ENCODE measurements around the gene SH3BP1. TPM values are rescaled to one million over a fixed set of nuclear protein-coding genes. Genes with fewer than 3 reads are reported as not detected.

SH3BP1 gene
- total and polyA plus RNA-seq, 4 donors: 14.8 to 20.2 (median 18.0) TPM

DNA sequence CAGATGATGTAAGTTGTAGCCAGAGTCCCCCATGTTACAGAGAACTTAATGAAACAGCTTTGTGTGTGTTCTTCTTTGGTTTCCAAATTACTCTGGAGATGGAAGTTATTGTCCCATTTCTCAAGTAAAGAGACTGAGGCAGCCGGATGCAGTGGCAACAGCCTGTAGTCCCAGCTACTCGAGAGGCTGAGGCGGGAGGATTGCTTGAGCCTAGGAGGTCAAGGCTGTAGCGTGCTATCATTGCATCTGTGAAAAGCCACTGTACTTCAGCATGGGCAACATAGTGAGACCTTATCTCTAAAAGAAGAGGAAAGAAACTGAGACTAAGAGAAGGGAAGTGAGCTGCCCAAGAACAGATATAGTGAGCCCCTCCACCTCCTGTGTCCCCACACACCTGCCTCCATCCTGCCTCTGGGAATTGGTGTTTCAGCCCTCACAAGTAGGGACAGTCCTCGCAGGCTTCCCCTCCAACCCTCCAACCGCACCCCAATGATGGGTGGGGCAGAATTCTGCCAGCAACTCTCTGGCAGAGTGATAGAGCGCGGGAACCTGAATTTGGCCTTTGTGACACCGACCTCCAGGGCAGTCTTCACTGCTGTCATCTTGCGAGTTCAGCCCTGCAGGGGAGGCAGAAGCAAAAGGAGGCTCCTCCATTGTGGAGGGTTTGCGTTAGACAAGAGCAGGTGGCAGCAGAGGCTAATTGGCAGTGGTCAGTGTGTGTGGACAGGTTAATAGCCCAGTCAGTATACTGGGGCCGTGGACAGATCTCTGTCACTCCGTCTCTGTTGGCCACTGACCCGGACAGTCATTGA is 20.6 kb downstream of the SH3BP1 start:
- Histone ChIP-seq H3K27me3 (ENCODE audit: control insufficient read depth in 3 of 3, insufficient read depth in 3 of 3, low read length in 2 of 3) (no peaks in the 10 kb centered on the region), H3K4me1 (ENCODE audit: control insufficient read depth in 5 of 5, insufficient read depth in 5 of 5, low read length in 5 of 5) (peaks cover 5 to 34% (median 15%) of the 10 kb centered on the region in 5 donors), H3K36me3 (ENCODE audit: control insufficient read depth in 4 of 4, insufficient read depth in 4 of 4, low read length in 4 of 4) (no peaks in the 10 kb centered on the region), H3K4me3 (no peak overlapping the region), H3K27ac (ENCODE audit: low read depth in 1 of 2, low read length in 1 of 2) (no peak overlapping the region), H3K9me3 (ENCODE audit: control insufficient read depth in 4 of 4, insufficient read depth in 3 of 4, low read length in 3 of 4) (no peaks in the 10 kb centered on the region), H3K9ac (ENCODE audit: insufficient read depth in 1 of 2, low read length in 2 of 2) (peak overlapping the region in 1 of 2 donors; percentile 40)
- TF ChIP-seq, protein P1, sequence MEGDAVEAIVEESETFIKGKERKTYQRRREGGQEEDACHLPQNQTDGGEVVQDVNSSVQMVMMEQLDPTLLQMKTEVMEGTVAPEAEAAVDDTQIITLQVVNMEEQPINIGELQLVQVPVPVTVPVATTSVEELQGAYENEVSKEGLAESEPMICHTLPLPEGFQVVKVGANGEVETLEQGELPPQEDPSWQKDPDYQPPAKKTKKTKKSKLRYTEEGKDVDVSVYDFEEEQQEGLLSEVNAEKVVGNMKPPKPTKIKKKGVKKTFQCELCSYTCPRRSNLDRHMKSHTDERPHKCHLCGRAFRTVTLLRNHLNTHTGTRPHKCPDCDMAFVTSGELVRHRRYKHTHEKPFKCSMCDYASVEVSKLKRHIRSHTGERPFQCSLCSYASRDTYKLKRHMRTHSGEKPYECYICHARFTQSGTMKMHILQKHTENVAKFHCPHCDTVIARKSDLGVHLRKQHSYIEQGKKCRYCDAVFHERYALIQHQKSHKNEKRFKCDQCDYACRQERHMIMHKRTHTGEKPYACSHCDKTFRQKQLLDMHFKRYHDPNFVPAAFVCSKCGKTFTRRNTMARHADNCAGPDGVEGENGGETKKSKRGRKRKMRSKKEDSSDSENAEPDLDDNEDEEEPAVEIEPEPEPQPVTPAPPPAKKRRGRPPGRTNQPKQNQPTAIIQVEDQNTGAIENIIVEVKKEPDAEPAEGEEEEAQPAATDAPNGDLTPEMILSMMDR (IDR thresholded peaks at IDR 0.05; ENCODE audit: control extremely low read depth, extremely low read depth): no peak
- no peak for ATAC-seq (ENCODE audit: insufficient read depth, low FRiP score)
- no peak for DNase-seq
- 82 to 85% methylated on average over 14 of the region's 14 CpGs for WGBS, 2 donors

DNA sequence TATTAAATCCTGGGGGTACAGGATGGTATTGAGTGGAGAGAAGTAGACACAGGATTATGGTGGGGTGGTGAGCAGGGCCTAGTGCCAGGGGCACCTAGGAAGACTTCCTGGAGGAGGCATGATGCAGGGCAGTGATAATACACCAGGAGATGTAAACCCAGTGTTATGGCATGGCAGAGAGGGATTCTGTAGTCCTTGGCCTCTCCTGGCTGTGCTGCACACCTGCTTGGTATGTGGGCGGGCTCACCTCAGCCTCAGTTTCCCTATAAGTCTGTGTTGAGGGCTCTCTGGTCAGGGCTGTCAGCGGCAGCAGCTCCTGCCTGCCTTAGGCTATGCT is 21.2 kb downstream of the SH3BP1 start:
- peaks cover 0 to 4% (median 0%) of the 10 kb centered on the region in 4 donors for H3K36me3 ChIP-seq (ENCODE audit: control insufficient read depth in 4 of 4, insufficient read depth in 4 of 4, low read length in 4 of 4)
- peak overlapping the region in 1 of 2 donors; percentile 68 for H3K27ac ChIP-seq (ENCODE audit: low read depth in 1 of 2, low read length in 1 of 2)
- H3K4me3 ChIP-seq: no peak overlapping the region
- peaks cover 5 to 34% (median 15%) of the 10 kb centered on the region in 5 donors for H3K4me1 ChIP-seq (ENCODE audit: control insufficient read depth in 5 of 5, insufficient read depth in 5 of 5, low read length in 5 of 5)
- no peaks in the 10 kb centered on the region for H3K9me3 ChIP-seq (ENCODE audit: control insufficient read depth in 4 of 4, insufficient read depth in 3 of 4, low read length in 3 of 4)
- WGBS, 2 donors: 84 to 93% methylated on average over 2 of the region's 2 CpGs
- TF ChIP-seq, protein P1 (IDR thresholded peaks at IDR 0.05; ENCODE audit: control extremely low read depth, extremely low read depth): no peak
- H3K27me3 ChIP-seq (ENCODE audit: control insufficient read depth in 3 of 3, insufficient read depth in 3 of 3, low read length in 2 of 3): no peaks in the 10 kb centered on the region
- no peak for DNase-seq
- H3K9ac ChIP-seq (ENCODE audit: insufficient read depth in 1 of 2, low read length in 2 of 2): peak overlapping the region in 1 of 2 donors; percentile 7
- no peak for ATAC-seq (ENCODE audit: insufficient read depth, low FRiP score)

DNA sequence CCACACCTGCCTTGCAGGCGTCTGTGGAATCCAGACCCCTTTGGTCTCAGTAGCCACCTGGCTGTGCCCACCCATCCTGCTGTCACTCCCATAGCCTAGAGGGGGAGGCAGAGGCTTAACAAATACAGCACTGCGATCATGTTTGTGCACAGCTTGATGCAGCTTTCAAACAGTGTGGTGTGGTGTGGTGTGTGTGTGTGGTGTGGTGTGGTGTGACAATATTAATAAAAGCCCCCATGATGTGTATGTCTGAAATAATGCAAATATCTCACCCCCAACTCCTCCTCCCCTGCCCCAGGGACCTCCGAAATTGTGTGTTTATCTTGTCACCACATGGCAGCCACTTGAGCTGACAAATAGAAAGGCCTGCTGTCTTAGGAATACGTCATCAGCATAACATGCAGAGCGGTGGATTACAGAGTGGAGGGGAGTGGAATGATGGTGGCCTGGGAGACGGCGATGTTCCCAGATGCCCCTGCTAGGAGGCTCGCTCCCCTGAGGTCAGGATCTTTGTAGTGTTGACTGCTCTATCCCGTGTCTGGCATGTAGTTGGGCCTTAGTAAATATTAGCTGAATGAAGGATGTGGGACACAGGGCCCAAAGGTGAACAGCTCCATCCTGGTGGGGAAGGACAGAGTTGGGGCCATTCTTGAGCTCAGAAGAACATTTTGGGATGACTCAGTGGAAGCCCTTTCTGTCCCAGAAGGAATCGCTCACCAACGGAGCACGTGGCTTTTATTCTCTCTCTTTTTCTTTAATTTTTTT is 21.9 kb downstream of the SH3BP1 start:
- no peaks in the 10 kb centered on the region for H3K9me3 ChIP-seq (ENCODE audit: control insufficient read depth in 4 of 4, insufficient read depth in 3 of 4, low read length in 3 of 4)
- TF ChIP-seq, protein P1 (IDR thresholded peaks at IDR 0.05; ENCODE audit: control extremely low read depth, extremely low read depth): peak; percentile 24
- peaks cover 5 to 34% (median 15%) of the 10 kb centered on the region in 5 donors for H3K4me1 ChIP-seq (ENCODE audit: control insufficient read depth in 5 of 5, insufficient read depth in 5 of 5, low read length in 5 of 5)
- H3K27ac ChIP-seq (ENCODE audit: low read depth in 1 of 2, low read length in 1 of 2): peak overlapping the region; percentile 28 to 68
- ATAC-seq (ENCODE audit: insufficient read depth, low FRiP score) (no peak), DNase-seq (peak; percentile 71 to 81 (median 75))
- no peaks in the 10 kb centered on the region for H3K27me3 ChIP-seq (ENCODE audit: control insufficient read depth in 3 of 3, insufficient read depth in 3 of 3, low read length in 2 of 3)
- H3K36me3 ChIP-seq (ENCODE audit: control insufficient read depth in 4 of 4, insufficient read depth in 4 of 4, low read length in 4 of 4): peaks cover 0 to 11% (median 3%) of the 10 kb centered on the region in 4 donors
- WGBS, 2 donors: 61 to 68% methylated on average over 12 of the region's 12 CpGs
- H3K9ac ChIP-seq (ENCODE audit: insufficient read depth in 1 of 2, low read length in 2 of 2): peak overlapping the region in 1 of 2 donors; percentile 74
- H3K4me3 ChIP-seq: no peak overlapping the region

Measured in lung (tissue), 12 donors.